Cerebellar nuclear complex (tissue), 1 donor: ENCODE results near the gene DNAJB1.
A peak's percentile ranks its signal among the peaks of the same experiment; 100 is the strongest.
"Not testable (repeated sequence)": the region's sequence is repeated elsewhere in the genome, so short reads cannot be mapped to it uniquely, and the experiment has no call there.

Source experiments
- DNase-seq, 2 experiments: peaks; one replicate each; lab custom pipeline; 2025; lab: John Stamatoyannopoulos, UW

The DNAJB1 gene

GRCh38 chr19:14520543-14520942, 2.3 kb upstream of the DNAJB1 start:
- DNase-seq = no peak

- DNase-seq = no peak
Measured at GRCh38 chr19:14519860-14520407, 1.7 kb upstream of the DNAJB1 start.

- no peak for DNase-seq
Measured at GRCh38 chr19:14519245-14519859, 1.2 kb upstream of the DNAJB1 start.

- no peak for DNase-seq
Measured at GRCh38 chr19:14517446-14517839, 754 bp downstream of the DNAJB1 start.

- no peak for DNase-seq
Measured at GRCh38 chr19:14516746-14517438, 1.3 kb downstream of the DNAJB1 start.

- no peak for DNase-seq
Measured at GRCh38 chr19:14516048-14516534, 2.1 kb downstream of the DNAJB1 start.

GRCh38 chr19:14515501-14516047, 2.6 kb downstream of the DNAJB1 start:
- peak in 1 of 2 experiments; percentile 3 for DNase-seq

- no peak for DNase-seq
Measured at GRCh38 chr19:14514215-14514863, 3.9 kb downstream of the DNAJB1 start.

GRCh38 chr19:14512406-14512961, 5.7 kb downstream of the DNAJB1 start:
- DNase-seq = no peak

- no peak for DNase-seq
Measured at GRCh38 chr19:14511229-14511593, 7.0 kb downstream of the DNAJB1 start.

- no peak for DNase-seq
Measured at GRCh38 chr19:14510311-14511228, 7.6 kb downstream of the DNAJB1 start.

GRCh38 chr19:14507704-14508542, 10.3 kb downstream of the DNAJB1 start:
- no peak for DNase-seq

- DNase-seq = no peak
Measured at GRCh38 chr19:14505488-14506239, 12.5 kb downstream of the DNAJB1 start.

- not testable (repeated sequence) for DNase-seq
Measured at GRCh38 chr19:14504575-14504974, 13.6 kb downstream of the DNAJB1 start.

GRCh38 chr19:14503285-14503684, 14.9 kb downstream of the DNAJB1 start:
- DNase-seq = no peak

- DNase-seq = no peak
Measured at GRCh38 chr19:14502334-14503092, 15.7 kb downstream of the DNAJB1 start.

GRCh38 chr19:14497228-14497921, 20.8 kb downstream of the DNAJB1 start:
- DNase-seq = no peak

- no peak for DNase-seq
Measured at GRCh38 chr19:14496834-14497227, 21.4 kb downstream of the DNAJB1 start.
